BLaER1 (cell line): ENCODE data around the gene COIL.

Source experiments
- H3K27ac ChIP-seq: shearing (Covaris generic); formaldehyde crosslinking; 2 replicates; pipeline ENCODE4 v1.8.1; 2022
- H3K27me3 ChIP-seq: shearing (Covaris generic); formaldehyde crosslinking; 2 replicates; pipeline ENCODE4 v1.8.1; 2022
- H3K36me3 ChIP-seq: shearing (Covaris generic); formaldehyde crosslinking; 2 replicates; pipeline ENCODE4 v1.8.1; 2022
- H3K4me1 ChIP-seq: shearing (Covaris generic); formaldehyde crosslinking; 2 replicates; pipeline ENCODE4 v1.8.1; 2022
- H3K4me2 ChIP-seq: shearing (Covaris generic); formaldehyde crosslinking; 2 replicates; pipeline ENCODE4 v1.8.1; 2022
- H3K4me3 ChIP-seq: shearing (Covaris generic); formaldehyde crosslinking; 2 replicates; pipeline ENCODE4 v1.8.1; 2022
- H3K9ac ChIP-seq: shearing (Covaris generic); formaldehyde crosslinking; 2 replicates; pipeline ENCODE4 v1.8.1; 2022
- H3K9me3 ChIP-seq: shearing (Covaris generic); formaldehyde crosslinking; 2 replicates; pipeline ENCODE4 v1.8.1; 2022
- H4K20me1 ChIP-seq: shearing (Covaris generic); formaldehyde crosslinking; 2 replicates; pipeline ENCODE4 v1.8.1; 2022
- Cebpa-rat ChIP-seq: shearing (Covaris generic); IDR thresholded peaks from 2 replicates; pipeline ENCODE4 v1.8.1; 2022

The COIL gene

DNA sequence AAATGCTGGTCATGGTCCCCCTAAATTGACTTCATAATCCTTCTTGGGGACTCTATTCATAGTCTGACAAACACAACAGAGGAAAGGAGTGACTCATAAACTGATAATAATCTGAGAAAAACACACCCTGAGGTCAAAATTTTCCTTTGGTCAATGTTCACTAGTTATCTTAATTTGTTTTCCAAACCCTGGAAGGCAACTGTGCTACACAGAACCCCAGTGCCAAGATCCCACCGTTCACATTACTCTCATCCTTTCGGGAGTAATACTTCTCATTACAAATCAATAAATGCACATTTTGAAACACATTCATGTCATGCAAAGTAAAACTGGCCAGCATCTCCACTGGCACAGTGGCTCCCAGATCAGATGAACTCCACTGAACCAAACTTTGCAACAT lies 23.2 kb downstream of the COIL start:
- Histone ChIP-seq H3K4me1 (no peaks in the 10 kb centered on the region), H3K27me3 (no peaks in the 10 kb centered on the region), H3K9me3 (peaks cover 39% of the 10 kb centered on the region), H4K20me1 (no peaks in the 10 kb centered on the region), H3K9ac (no peak overlapping the region), H3K4me2 (no peak overlapping the region), H3K4me3 (no peak overlapping the region), H3K36me3 (peaks cover 96% of the 10 kb centered on the region), H3K27ac (no peak overlapping the region)
- TF ChIP-seq Cebpa-rat: no peak

DNA sequence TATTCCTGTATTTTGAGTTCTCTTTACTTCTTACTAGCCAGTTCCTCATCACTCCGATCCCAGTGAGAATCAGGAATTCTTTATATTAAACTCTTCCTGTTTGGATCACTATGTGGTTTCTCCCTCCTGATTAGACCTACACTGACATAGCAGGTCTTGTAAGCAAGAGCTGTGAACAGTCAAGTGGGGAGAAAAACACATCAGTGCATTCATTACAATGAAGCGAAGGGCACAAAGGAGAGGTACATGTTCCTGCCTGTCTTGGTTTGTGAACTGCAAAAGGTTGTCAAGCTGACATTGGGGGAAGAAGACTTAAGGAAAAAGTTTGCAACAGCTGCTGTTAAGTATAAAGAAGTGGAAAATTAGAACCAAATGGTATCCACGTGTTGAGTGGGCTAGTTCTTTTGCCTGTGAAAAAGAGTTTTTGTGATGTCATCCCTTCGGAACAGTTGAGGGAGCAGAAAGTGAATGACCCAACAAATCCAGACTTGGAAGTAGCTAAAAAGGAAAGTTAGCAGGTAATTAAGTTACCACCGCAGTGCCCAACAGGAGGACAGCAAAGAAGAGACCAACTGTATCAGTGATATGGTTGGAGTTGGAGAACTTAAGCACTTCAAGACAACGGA lies 24.0 kb downstream of the COIL start:
- Histone ChIP-seq H3K4me2 (no peak overlapping the region), H3K9me3 (peaks cover 48% of the 10 kb centered on the region), H3K4me1 (no peaks in the 10 kb centered on the region), H3K4me3 (no peak overlapping the region), H3K9ac (no peak overlapping the region), H3K27me3 (no peaks in the 10 kb centered on the region), H3K36me3 (peaks cover 96% of the 10 kb centered on the region), H3K27ac (no peak overlapping the region), H4K20me1 (no peaks in the 10 kb centered on the region)
- no peak for TF ChIP-seq Cebpa-rat

DNA sequence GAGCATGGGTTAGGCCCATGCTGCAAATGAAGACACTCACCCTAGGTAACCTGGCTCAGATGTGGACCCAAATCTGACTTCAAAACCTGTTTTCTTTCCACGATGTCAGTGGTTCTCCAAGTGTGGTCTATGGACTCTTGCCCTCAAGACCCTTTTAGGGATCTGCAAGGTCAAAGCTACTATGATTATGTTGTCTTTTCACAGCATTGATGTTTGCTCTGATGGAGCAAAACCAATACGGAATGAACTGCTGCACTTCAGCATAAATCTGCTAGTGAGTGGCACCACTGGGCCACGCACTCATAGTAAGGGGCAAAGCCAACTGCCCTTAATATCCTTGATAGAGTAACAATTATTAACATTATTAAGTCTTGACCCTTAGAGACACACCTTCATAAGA lies 25.4 kb downstream of the COIL start:
- no peak overlapping the region for H3K4me2 ChIP-seq
- H3K27ac ChIP-seq: no peak overlapping the region
- H3K4me3 ChIP-seq: no peak overlapping the region
- no peak for TF ChIP-seq Cebpa-rat
- no peaks in the 10 kb centered on the region for H4K20me1 ChIP-seq
- H3K27me3 ChIP-seq: no peaks in the 10 kb centered on the region
- H3K36me3 ChIP-seq: peaks cover 83% of the 10 kb centered on the region
- H3K4me1 ChIP-seq: no peaks in the 10 kb centered on the region
- H3K9ac ChIP-seq: no peak overlapping the region
- peaks cover 62% of the 10 kb centered on the region for H3K9me3 ChIP-seq

DNA sequence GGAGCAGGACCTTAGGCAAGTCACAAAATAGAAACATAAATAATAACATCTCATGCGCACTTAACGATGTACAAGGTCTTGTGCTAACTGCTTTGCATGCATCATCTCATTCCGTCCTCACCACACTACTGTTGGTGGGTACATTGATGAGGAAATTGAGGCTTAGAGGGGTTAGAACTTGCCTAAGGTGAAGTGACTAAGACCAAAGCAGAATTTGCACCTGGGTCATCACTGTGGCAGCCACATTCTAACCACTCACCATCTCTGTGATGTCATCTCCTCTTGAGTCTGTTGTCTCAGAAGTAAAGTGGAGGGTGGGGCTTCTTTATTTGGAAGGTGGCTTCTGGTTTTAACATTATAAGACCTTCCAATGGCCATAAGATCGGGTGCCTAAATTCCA lies 26.6 kb downstream of the COIL start:
- no peak for TF ChIP-seq Cebpa-rat
- H3K9ac ChIP-seq: no peak overlapping the region
- H3K36me3 ChIP-seq: peaks cover 74% of the 10 kb centered on the region
- no peaks in the 10 kb centered on the region for H4K20me1 ChIP-seq
- H3K4me3 ChIP-seq: no peak overlapping the region
- H3K27me3 ChIP-seq: no peaks in the 10 kb centered on the region
- no peaks in the 10 kb centered on the region for H3K4me1 ChIP-seq
- H3K27ac ChIP-seq: no peak overlapping the region
- H3K9me3 ChIP-seq: peaks cover 73% of the 10 kb centered on the region
- H3K4me2 ChIP-seq: no peak overlapping the region

DNA sequence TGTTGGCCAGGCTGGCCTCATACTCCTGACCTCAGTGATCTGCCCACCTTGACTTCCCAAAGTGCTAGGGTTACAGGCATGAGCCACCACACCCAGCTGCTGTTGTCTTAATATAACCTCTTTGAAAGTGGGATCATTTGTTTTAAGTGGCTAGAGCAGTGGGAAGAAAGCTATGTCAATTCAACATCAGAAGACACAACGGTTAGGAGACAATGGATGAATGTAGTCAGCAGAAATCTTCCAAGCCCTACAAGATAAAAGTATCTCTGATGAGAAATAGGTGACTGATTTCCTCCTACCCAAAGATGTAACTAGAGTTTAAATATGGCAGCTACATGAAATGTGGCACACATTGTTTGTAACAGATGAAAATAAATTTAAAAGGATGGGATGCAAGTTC lies 27.0 kb downstream of the COIL start:
- TF ChIP-seq Cebpa-rat: no peak
- Histone ChIP-seq H3K4me2 (no peak overlapping the region), H3K36me3 (peaks cover 70% of the 10 kb centered on the region)

DNA sequence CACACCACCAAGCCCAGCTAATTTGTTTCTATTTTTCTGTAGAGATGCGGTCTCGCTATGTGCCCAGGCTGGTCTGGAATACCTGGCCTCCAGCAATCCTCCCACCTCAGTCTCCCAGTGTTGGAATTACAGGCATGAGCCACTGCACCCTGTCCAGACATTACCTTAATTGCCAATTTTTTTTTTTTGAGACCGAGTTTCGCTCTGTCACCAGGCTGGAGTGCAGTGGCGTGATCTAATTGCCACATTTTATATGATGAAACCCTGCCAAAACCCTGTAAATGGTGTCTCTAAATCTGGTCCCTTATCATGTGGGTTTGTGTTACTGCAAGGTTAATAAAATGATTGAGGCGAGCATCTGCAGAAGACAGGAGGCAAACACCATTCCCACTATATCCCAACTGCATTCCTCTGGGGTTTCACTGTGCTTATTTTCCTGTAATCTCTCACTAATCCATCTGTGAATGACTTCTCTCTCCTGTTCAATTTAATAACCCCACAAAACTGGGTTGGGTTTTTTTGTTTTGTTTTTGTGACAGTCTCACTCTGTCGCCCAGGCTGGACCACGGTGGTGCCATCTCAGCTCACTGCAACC lies 27.6 kb downstream of the COIL start:
- Histone ChIP-seq H3K27me3 (no peaks in the 10 kb centered on the region), H3K4me3 (no peak overlapping the region), H3K9ac (no peak overlapping the region), H3K36me3 (peaks cover 65% of the 10 kb centered on the region), H3K27ac (no peak overlapping the region), H3K4me1 (no peaks in the 10 kb centered on the region), H3K9me3 (peaks cover 84% of the 10 kb centered on the region), H3K4me2 (no peak overlapping the region), H4K20me1 (no peaks in the 10 kb centered on the region)
- no peak for TF ChIP-seq Cebpa-rat

More for the DNA sequence above, 27.0 kb downstream of the COIL start:
- H3K4me1 ChIP-seq: no peaks in the 10 kb centered on the region
- peaks cover 78% of the 10 kb centered on the region for H3K9me3 ChIP-seq
- no peak overlapping the region for H3K4me3 ChIP-seq
- no peaks in the 10 kb centered on the region for H4K20me1 ChIP-seq
- H3K27me3 ChIP-seq: no peaks in the 10 kb centered on the region
- H3K9ac ChIP-seq: no peak overlapping the region
- H3K27ac ChIP-seq: no peak overlapping the region

DNA sequence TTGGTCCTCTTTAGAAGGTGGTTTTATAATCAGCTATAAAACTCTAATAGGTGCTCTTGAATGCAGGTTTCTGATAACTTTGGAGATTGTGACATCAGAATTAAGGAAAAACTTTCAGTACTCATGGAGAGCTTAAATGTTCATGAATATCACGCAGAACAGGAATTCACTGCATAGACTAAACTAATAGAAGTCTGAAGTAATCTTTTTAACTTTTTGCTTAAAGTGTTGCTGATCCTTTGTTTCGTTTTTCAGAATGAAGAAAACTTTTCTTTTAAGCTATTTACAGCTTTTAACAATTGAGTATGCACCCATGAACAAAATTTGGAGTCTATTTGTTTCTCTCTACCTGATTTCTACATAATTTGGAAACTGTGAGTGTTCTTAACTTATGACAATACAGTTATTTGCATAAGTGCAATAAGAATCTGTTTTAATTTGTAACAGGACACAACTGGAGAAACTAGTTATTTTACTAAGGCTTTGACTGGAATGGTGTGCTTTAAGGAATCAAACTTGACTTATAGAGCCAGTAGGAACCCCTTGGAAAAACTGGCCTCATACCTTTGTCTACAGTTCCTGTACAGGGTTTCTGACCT lies 30.0 kb downstream of the COIL start:
- no peak for TF ChIP-seq Cebpa-rat

DNA sequence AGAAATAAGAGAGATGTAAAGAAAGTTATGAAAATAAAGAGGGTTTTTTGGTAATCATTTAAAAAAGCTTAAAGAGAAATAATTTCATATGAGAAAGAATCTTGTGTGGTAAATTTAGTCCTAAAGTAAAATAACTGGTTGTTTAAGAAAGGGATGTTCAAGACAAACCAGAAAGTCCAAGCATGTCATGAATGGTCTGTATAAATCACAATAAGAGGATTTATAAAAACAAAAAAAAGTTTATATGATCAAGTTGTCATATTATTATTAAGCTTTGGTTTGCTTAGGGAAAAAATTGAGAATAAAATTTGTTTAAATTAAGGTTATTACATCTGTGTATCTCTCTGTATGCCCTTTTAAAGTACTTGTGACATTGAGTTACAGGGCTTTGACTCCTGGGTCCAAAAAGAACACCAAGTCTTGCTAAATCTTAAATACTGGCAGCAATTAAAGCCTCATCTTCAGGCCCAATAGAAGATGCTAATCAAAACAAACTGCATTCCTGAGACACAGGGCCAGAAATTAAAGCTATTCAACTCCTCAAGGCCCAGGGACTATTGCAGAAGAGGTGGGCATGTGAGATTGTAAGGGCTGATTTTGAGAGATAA lies 31.4 kb downstream of the COIL start:
- Histone ChIP-seq H4K20me1 (no peaks in the 10 kb centered on the region), H3K9ac (no peak overlapping the region), H3K9me3 (peaks cover 80% of the 10 kb centered on the region), H3K36me3 (peaks cover 27% of the 10 kb centered on the region), H3K4me2 (no peak overlapping the region), H3K4me1 (no peaks in the 10 kb centered on the region), H3K4me3 (no peak overlapping the region), H3K27me3 (no peaks in the 10 kb centered on the region), H3K27ac (no peak overlapping the region)
- no peak for TF ChIP-seq Cebpa-rat

More for the DNA sequence above, 30.0 kb downstream of the COIL start:
- no peak overlapping the region for H3K27ac ChIP-seq
- no peak overlapping the region for H3K4me3 ChIP-seq
- H3K4me2 ChIP-seq: no peak overlapping the region
- H3K36me3 ChIP-seq: peaks cover 41% of the 10 kb centered on the region
- H3K9me3 ChIP-seq: peaks cover 85% of the 10 kb centered on the region
- H3K9ac ChIP-seq: no peak overlapping the region
- no peaks in the 10 kb centered on the region for H4K20me1 ChIP-seq
- H3K4me1 ChIP-seq: no peaks in the 10 kb centered on the region
- no peaks in the 10 kb centered on the region for H3K27me3 ChIP-seq

DNA sequence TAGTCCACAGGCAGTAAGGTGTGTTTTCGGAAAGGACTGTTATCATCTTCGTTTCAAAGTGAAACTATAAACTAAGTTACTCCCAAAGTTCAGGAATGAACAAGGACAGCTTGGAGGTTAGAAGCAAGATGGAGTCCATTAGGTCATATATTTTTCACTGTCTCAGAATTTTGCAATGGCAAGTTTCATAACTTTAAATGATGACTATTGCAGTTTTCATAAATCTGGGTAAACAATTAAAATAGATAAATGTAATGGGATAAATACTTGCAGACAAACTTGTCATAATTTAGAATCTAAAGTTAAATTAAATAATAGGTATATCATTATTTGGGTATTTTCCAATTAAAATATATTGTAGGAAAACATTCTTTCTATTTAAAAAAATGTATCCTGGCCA lies 32.3 kb downstream of the COIL start:
- Histone ChIP-seq H3K27me3 (no peaks in the 10 kb centered on the region), H3K4me3 (no peak overlapping the region), H3K4me1 (no peaks in the 10 kb centered on the region), H3K9ac (no peak overlapping the region), H3K9me3 (peaks cover 79% of the 10 kb centered on the region), H4K20me1 (no peaks in the 10 kb centered on the region), H3K27ac (no peak overlapping the region), H3K36me3 (peaks cover 18% of the 10 kb centered on the region), H3K4me2 (no peak overlapping the region)
- no peak for TF ChIP-seq Cebpa-rat

DNA sequence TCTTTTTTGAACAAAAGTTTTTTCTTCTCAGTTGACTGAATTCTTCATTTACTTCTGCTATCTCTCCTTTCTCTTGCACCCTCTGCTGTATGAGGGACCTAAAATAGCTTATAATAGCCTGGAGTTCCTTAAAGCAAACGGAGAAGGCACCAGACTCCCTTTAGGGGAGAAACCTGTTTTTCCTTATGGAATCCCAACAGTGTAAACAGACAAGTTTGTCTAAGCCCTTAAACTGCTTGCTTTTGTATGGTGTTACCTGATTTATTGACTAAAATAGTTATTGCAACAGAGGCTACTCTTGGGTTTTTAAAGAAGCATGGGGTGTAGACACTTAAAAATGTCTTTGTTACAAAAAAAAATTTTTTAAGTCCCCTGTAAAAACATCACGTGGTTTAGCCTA lies 34.1 kb downstream of the COIL start:
- Histone ChIP-seq H3K27me3 (no peaks in the 10 kb centered on the region), H3K36me3 (no peaks in the 10 kb centered on the region), H3K4me1 (no peaks in the 10 kb centered on the region), H3K27ac (no peak overlapping the region), H3K4me3 (no peak overlapping the region), H3K9me3 (peaks cover 68% of the 10 kb centered on the region), H3K9ac (no peak overlapping the region), H3K4me2 (no peak overlapping the region), H4K20me1 (no peaks in the 10 kb centered on the region)
- TF ChIP-seq Cebpa-rat: no peak
